ENCODE measurements around the gene KLF11. TPM values are rescaled to one million over a fixed set of nuclear protein-coding genes. Genes with fewer than 3 reads are reported as not detected.
A peak's percentile ranks its signal among the peaks of the same experiment; 100 is the strongest.

KLF11 gene
- total and polyA plus RNA-seq, 11 donors = 5.4 to 43.8 (median 19.4) TPM

- WGBS, 4 donors = 84 to 93% (median 92%) methylated on average over 1 of the region's 1 CpG
- TF ChIP-seq CTCF (IDR thresholded peaks at IDR 0.05) (no peak), POLR2A (IDR thresholded peaks at IDR 0.05) (no peak)
- H3K4me3 ChIP-seq = no peak overlapping the region
- H3K27ac ChIP-seq = no peak overlapping the region
- ATAC-seq (no peak), DNase-seq (no peak)
- H3K9me3 ChIP-seq = peaks cover 0 to 9% (median 0%) of the 10 kb centered on the region in 12 donors
- H3K4me1 ChIP-seq = peaks cover 0 to 7% (median 0%) of the 10 kb centered on the region in 12 donors
- peaks cover 0 to 12% (median 0%) of the 10 kb centered on the region in 9 donors for H3K36me3 ChIP-seq
- intact Hi-C loops (cut with DNase I) = no loop called here
- H3K27me3 ChIP-seq = no peaks in the 10 kb centered on the region
These were observed 24.5 kb downstream of the KLF11 start for GRCh38 chr2:10067881-10068280.

GRCh38 chr2:10071176-10071575 lies 27.8 kb downstream of the KLF11 start:
- intact Hi-C loops (cut with DNase I) = loop anchor here in 5 of 10 donors (5.0 to 10.0 kb wide), 4 partner anchors 361 to 594 kb away; no protein-coding TSS in a partner anchor
- peaks cover 0 to 12% (median 0%) of the 10 kb centered on the region in 9 donors for H3K27me3 ChIP-seq
- WGBS, 4 donors = 95 to 98% (median 97%) methylated on average over 16 of the region's 16 CpGs
- ATAC-seq (no peak), DNase-seq (no peak)
- H3K36me3 ChIP-seq = no peaks in the 10 kb centered on the region
- peaks cover 0 to 9% (median 0%) of the 10 kb centered on the region in 12 donors for H3K9me3 ChIP-seq
- no peak overlapping the region for H3K27ac ChIP-seq
- H3K4me1 ChIP-seq = peaks cover 0 to 8% (median 0%) of the 10 kb centered on the region in 12 donors
- TF ChIP-seq POLR2A (IDR thresholded peaks at IDR 0.05) (no peak), CTCF (IDR thresholded peaks at IDR 0.05) (no peak)
- H3K4me3 ChIP-seq = no peak overlapping the region

GRCh38 chr2:10071595-10071994 lies 28.2 kb downstream of the KLF11 start:
- peaks cover 0 to 9% (median 0%) of the 10 kb centered on the region in 12 donors for H3K9me3 ChIP-seq
- no peaks in the 10 kb centered on the region for H3K36me3 ChIP-seq
- DNase-seq (no peak), ATAC-seq (no peak)
- TF ChIP-seq CTCF (IDR thresholded peaks at IDR 0.05) = no peak
- no peak for TF ChIP-seq POLR2A (IDR thresholded peaks at IDR 0.05)
- 93 to 97% (median 95%) methylated on average over 7 of the region's 7 CpGs for WGBS, 4 donors
- no peak overlapping the region for H3K27ac ChIP-seq
- no peak overlapping the region for H3K4me3 ChIP-seq
- peaks cover 0 to 17% (median 0%) of the 10 kb centered on the region in 9 donors for H3K27me3 ChIP-seq
- H3K4me1 ChIP-seq = peaks cover 0 to 8% (median 0%) of the 10 kb centered on the region in 12 donors
- intact Hi-C loops (cut with DNase I) = loop anchor here in 5 of 10 donors (5.0 to 10.0 kb wide), 4 partner anchors 361 to 593 kb away; no protein-coding TSS in a partner anchor

GRCh38 chr2:10072656-10073480 lies 29.5 kb downstream of the KLF11 start:
- Histone ChIP-seq H3K27ac (no peak overlapping the region), H3K4me3 (no peak overlapping the region), H3K9me3 (peaks cover 0 to 6% (median 0%) of the 10 kb centered on the region in 12 donors), H3K4me1 (peaks cover 0 to 8% (median 0%) of the 10 kb centered on the region in 12 donors), H3K36me3 (no peaks in the 10 kb centered on the region), H3K27me3 (peaks cover 0 to 24% (median 0%) of the 10 kb centered on the region in 9 donors)
- intact Hi-C loops (cut with DNase I) = loop anchor here (1.0 to 10.0 kb wide), 9 partner anchors 24 to 592 kb away; no protein-coding TSS in a partner anchor
- TF ChIP-seq POLR2A (IDR thresholded peaks at IDR 0.05) (no peak), CTCF (IDR thresholded peaks at IDR 0.05) (peak; percentile 78 to 88 (median 83))
- DNase-seq (peak in 4 of 5 donors; percentile 79 to 88 (median 82)), ATAC-seq (peak; percentile 76 to 94 (median 92))
- 37 to 43% (median 38%) methylated on average over 13 to 20 of the region's 20 CpGs for WGBS, 4 donors
